ENCODE results near the gene AIG1. TPM values are rescaled to one million over a fixed set of nuclear protein-coding genes. Genes with fewer than 3 reads are reported as not detected.

The AIG1 gene
- total RNA-seq, 1 donor from 2014 or later, result 35.2 TPM

DNA sequence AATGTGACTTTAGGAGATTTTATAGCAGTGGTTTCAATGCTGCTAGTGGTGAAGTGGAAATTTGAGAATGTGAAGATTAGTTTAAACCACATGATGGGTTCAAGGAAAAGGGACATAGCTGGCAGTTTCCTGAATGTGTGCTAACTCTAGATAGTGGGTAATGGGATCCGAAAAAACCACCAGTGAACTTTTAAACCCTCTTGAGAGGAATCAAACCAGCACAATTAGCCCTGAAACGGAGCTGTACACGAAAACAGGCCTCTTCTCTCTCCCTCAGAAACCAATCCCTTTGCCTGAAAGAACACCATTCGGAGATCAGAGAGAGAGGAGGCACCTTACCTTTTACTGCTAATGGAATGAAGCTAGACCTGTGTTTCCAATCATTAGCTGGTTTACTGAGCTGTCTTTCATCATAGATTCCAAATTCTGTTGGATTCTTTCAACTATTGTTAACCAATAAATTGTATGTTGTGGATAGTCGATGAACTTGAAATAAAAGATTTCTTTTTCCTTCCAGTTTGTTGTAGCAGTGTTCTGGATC, 103.9 kb downstream of the AIG1 start:
- Histone ChIP-seq H3K36me3 (ENCODE audit: insufficient read depth, low read length) (no peaks in the 10 kb centered on the region), H3K79me2 (ENCODE audit: insufficient read depth, low read length) (no peaks in the 10 kb centered on the region), H4K20me1 (ENCODE audit: insufficient read depth, low read length) (no peaks in the 10 kb centered on the region), H3K9me3 (ENCODE audit: insufficient read depth, low read depth, low read length) (no peaks in the 10 kb centered on the region), H3K9ac (ENCODE audit: low read length) (no peak overlapping the region), H2AFZ (ENCODE audit: low read depth, low read length) (no peak overlapping the region), H3K4me2 (ENCODE audit: low read length) (no peak overlapping the region), H3K27me3 (ENCODE audit: insufficient read depth, low read length) (no peaks in the 10 kb centered on the region), H3K4me1 (ENCODE audit: insufficient read depth, low read length) (no peaks in the 10 kb centered on the region), H3K27ac (ENCODE audit: low read depth, low read length) (no peak overlapping the region), H3K4me3 (ENCODE audit: insufficient read depth, low read depth, low read length) (no peak overlapping the region)
- FAIRE-seq, result peak; percentile 20
- no peak overlapping the region for H3K4me3 Mint-ChIP-seq (ENCODE audit: unreplicated experiment)
- TF ChIP-seq, protein P1, sequence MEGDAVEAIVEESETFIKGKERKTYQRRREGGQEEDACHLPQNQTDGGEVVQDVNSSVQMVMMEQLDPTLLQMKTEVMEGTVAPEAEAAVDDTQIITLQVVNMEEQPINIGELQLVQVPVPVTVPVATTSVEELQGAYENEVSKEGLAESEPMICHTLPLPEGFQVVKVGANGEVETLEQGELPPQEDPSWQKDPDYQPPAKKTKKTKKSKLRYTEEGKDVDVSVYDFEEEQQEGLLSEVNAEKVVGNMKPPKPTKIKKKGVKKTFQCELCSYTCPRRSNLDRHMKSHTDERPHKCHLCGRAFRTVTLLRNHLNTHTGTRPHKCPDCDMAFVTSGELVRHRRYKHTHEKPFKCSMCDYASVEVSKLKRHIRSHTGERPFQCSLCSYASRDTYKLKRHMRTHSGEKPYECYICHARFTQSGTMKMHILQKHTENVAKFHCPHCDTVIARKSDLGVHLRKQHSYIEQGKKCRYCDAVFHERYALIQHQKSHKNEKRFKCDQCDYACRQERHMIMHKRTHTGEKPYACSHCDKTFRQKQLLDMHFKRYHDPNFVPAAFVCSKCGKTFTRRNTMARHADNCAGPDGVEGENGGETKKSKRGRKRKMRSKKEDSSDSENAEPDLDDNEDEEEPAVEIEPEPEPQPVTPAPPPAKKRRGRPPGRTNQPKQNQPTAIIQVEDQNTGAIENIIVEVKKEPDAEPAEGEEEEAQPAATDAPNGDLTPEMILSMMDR (IDR thresholded peaks at IDR 0.05; ENCODE audit: insufficient read depth, low read depth, low read length), result no peak
- no peak for TF ChIP-seq EZH2 (IDR thresholded peaks at IDR 0.05; ENCODE audit: insufficient read depth, low read length)
- H3K27ac Mint-ChIP-seq (ENCODE audit: unreplicated experiment), result no peak overlapping the region
- H3K9me3 Mint-ChIP-seq (ENCODE audit: unreplicated experiment), result no peaks in the 10 kb centered on the region
- no peaks in the 10 kb centered on the region for H3K27me3 Mint-ChIP-seq (ENCODE audit: low read depth, unreplicated experiment)
- H3K36me3 Mint-ChIP-seq (ENCODE audit: low read depth, unreplicated experiment), result peaks cover 6% of the 10 kb centered on the region
- DNase-seq (ENCODE audit: low read depth), result peak; percentile 50
- peaks cover 32% of the 10 kb centered on the region for H3K4me1 Mint-ChIP-seq (ENCODE audit: low read depth, unreplicated experiment)

DNA sequence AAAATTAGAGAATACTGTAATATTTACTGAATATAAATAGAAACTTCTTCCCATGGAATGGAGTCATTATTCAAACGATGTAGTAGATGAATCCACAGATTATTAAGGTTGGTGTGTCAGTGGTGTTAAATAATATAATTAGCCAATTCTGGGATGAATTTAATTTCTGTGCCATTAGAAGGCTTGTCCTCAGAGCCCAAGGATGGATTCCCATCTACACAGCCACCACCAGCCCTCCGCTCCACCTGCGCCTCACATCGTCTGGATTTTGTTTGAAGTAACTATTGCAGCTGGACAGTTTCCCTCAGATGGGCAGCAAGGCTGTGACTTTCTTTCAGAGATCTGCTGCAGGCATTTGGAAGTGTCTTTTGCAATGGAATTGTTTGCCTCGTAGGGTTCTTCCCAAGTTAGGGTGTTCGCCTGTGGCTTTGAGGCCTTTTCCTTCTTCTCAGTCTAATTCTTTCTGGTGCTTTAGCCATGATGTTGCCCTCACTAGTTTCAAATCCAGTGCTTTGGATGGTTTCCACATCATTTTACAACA, 104.7 kb downstream of the AIG1 start:
- DNase-seq (ENCODE audit: low read depth), result no peak

More for the DNA sequence above, 104.7 kb downstream of the AIG1 start:
- Mint-ChIP-seq H3K27me3 (ENCODE audit: low read depth, unreplicated experiment) (no peaks in the 10 kb centered on the region), H3K4me3 (ENCODE audit: unreplicated experiment) (no peak overlapping the region), H3K9me3 (ENCODE audit: unreplicated experiment) (no peaks in the 10 kb centered on the region), H3K36me3 (ENCODE audit: low read depth, unreplicated experiment) (peaks cover 6% of the 10 kb centered on the region), H3K4me1 (ENCODE audit: low read depth, unreplicated experiment) (peaks cover 25% of the 10 kb centered on the region), H3K27ac (ENCODE audit: unreplicated experiment) (no peak overlapping the region)
- H3K4me1 ChIP-seq (ENCODE audit: insufficient read depth, low read length), result no peaks in the 10 kb centered on the region
- TF ChIP-seq, protein P1 (IDR thresholded peaks at IDR 0.05; ENCODE audit: insufficient read depth, low read depth, low read length), result no peak
- no peak for TF ChIP-seq EZH2 (IDR thresholded peaks at IDR 0.05; ENCODE audit: insufficient read depth, low read length)
- H2AFZ ChIP-seq (ENCODE audit: low read depth, low read length), result no peak overlapping the region
- H3K9me3 ChIP-seq (ENCODE audit: insufficient read depth, low read depth, low read length), result no peaks in the 10 kb centered on the region
- H3K36me3 ChIP-seq (ENCODE audit: insufficient read depth, low read length), result no peaks in the 10 kb centered on the region
- H3K4me3 ChIP-seq (ENCODE audit: insufficient read depth, low read depth, low read length), result no peak overlapping the region
- H4K20me1 ChIP-seq (ENCODE audit: insufficient read depth, low read length), result no peaks in the 10 kb centered on the region
- no peaks in the 10 kb centered on the region for H3K79me2 ChIP-seq (ENCODE audit: insufficient read depth, low read length)
- H3K27me3 ChIP-seq (ENCODE audit: insufficient read depth, low read length), result no peaks in the 10 kb centered on the region
- H3K27ac ChIP-seq (ENCODE audit: low read depth, low read length), result no peak overlapping the region
- no peak for FAIRE-seq
- no peak overlapping the region for H3K4me2 ChIP-seq (ENCODE audit: low read length)
- H3K9ac ChIP-seq (ENCODE audit: low read length), result no peak overlapping the region
